ENCODE measurements around the gene LYG2.
"Not testable (repeated sequence)": the region's sequence is repeated elsewhere in the genome, so short reads cannot be mapped to it uniquely, and the experiment has no call there.

- not testable (repeated sequence) for TF ChIP-seq CTCF (optimal IDR thresholded peaks at IDR 0.05 in 1 of 3, IDR thresholded peaks at IDR 0.05 in 1 of 3, conservative IDR thresholded peaks at IDR 0.05 in 1 of 3; ENCODE audit: extremely low read depth in 1 of 3, insufficient read depth in 2 of 3, low read length in 3 of 3); EZH2 (IDR thresholded peaks at IDR 0.05; ENCODE audit: low read length)
These were observed 63.1 kb downstream of the LYG2 start for GRCh38 chr2:99192364-99192763.

Measured in keratinocyte (primary cell).